Measurements from ENCODE around the gene NRCAM.
A peak's percentile ranks its signal among the peaks of the same experiment; 100 is the strongest.

The NRCAM gene

DNA sequence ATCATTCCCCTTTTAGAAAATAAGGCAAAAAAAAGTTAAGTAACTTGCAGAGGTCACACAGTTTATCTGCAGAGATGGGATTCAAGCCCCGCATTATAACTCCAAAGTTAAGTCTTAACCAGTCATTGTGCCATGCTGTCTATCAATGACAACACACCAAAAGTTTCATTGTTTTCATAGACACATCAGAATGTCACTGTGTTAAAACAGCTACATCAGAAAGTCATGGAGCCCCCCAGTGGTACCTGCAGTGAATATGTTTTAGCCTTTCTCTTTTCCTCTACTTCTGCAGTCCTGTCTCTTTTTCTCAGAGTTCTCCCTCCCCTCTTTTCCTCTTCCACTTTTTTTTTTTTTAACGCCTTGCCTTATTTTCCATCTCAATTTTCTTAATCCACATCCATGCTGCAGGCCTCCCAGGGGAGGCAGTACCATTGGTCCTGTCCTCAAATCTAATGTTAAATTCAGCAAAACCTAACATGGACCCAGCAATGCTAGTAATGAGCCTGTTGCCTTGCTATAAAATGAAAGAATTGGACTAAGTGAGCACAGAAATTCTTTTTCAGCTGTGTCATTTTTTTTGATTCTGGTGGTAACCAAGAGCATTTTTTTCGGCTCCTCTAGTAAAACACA lies 3.8 kb upstream of the NRCAM start:
- DNase-seq, result peak; percentile 4 to 50

DNA sequence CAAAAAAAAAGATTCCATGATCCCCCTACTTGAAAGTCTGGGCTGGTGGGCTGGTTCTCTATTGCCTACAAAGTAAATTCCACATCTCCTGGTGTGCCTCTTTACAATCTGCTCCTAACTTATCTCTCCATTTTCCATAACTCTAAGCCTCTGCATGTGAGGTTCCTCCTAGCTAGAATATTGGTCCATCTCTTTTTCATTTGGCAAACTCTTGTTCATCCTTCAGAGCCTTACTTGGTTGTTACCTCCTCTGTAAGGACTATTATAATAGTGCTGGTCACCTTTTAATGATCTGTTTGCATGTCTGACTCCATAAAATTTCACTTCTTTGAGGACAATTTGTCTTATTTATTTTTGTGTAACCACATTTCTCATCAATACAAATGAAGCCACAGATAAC lies 1.6 kb upstream of the NRCAM start:
- DNase-seq, result no peak

DNA sequence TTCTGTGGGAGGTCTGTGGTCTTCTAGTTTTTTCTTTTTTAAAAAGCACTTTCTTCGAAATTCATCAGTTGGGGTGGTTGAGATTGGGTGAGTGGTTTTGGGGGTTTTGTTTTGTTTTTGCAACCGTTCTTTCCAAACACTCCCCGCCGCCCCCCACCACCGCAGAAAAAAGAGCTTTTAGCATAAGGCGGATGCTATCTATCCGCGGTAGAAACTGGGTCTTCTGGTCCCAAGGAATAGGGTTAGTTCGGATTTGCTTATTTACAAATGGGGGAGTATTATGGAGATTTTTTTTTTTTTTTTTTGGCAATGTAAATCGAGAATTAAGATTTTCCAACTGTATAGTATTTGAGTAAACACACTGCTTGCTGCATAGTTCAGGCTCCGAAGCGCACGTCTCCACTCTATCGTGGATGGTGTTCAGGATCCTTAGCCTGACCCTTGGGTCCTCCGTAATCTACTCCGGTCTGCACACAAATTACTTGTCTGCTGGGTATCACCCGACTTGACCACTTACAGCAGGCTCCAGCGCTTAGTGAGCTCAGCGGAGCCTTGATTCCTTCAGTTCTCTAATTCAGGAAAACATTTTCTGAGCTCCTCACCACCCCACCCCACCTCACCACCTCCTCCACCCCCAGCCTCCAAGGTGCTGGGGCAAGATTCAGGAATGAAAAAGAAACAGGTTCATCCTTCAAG lies 757 bp upstream of the NRCAM start:
- DNase-seq, result no peak

DNA sequence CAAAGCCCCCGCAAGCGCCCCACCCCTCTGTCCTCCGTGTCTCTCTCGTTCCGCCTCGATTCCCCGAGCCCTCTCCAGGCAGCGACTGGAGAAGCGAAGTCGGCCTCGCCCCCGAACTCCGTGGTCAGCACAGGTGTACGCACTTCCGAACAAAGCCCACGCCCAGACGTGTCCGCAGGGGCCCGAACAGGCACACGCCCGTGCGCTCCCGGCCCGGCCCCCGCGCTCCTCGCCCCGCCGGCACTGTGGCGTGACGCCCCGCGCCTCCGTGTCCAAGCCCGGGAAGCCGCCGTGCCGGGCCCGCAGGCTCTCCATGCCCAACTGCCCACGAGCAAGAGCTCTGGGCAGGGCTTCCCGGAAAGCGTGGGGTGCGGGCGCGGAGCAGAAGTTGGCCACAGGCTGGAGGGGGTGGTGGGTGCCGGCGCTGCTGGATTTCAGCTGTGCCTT lies 662 bp downstream of the NRCAM start:
- no peak for DNase-seq

DNA sequence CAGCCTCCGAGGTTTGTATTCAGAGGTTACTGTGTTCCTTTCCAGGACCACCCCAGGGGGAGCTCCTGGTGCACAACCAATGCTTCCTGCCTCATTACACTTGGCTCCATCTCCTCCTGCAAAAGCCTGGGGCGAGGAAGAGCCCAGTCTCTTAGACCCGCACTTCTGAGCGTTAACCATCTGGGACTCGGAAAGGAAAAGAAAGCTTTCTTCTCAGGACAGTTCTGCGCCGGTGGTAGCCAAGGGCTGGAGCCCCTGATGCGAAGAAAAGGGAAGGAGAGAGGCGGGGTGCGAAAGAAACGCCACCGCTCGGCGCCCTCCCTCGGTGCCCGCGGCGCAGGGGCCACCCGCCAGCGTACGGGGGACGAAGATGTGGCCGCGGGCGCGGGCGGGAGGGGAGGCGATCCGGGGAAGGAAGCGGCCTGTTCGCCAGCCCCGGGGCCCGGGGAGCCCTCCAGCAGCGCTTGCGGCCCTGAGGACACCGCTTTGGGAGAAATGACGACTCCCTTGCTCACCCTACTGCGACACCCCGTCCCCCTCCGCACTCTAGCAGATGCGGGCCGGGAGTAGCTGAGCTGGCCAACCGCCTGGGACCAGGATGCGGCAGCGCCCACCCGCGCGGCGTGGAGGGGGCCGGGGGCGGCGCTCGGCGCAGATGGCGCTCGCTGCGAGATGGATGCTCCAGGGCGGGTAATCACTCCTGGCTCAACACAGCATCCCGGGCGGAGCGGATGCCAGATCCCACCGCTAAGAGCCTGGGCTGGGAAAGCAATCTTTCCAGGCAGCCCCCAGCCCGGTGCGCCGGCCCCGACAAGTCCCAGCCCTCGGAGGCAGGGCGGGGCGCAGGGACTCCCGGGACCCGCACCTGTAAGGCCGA lies 1.3 kb downstream of the NRCAM start:
- DNase-seq, result peak; percentile 33 to 48

DNA sequence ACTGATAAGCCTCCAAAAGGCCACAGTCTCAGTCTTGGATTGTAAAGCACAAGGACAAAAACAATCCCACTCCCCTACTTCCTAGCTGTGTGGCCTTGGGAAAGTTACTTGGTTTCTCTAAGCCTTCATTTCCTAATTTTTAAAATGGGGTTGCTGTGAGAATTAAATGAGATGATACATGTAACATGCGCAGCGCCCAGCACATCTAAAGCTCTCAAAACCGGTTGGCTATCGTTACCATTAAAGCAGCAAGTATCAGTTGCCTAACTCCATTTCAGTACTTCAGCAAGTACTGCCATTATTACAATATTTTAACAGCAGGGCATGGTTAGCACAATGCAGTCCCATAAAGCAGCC lies 1.9 kb downstream of the NRCAM start:
- DNase-seq, result no peak

DNA sequence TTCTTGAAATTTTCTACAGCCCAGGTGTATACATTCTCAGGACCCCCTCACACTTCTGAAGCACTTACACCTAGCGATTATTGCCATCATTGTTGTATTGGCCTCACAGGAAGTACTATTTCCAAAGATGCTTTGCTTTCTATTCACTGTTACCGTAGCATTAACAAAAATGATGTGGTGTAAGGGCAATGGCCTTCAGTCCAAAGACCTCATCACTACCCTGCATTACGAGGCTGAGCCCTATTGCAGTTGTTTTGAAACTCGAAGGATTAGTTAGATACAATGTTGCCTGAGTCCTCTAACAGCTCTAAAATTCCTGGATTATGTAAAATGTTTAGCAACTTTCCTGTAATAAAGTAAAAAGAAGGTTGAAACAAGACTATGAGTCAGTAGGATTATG lies 2.9 kb downstream of the NRCAM start:
- DNase-seq, result no peak

DNA sequence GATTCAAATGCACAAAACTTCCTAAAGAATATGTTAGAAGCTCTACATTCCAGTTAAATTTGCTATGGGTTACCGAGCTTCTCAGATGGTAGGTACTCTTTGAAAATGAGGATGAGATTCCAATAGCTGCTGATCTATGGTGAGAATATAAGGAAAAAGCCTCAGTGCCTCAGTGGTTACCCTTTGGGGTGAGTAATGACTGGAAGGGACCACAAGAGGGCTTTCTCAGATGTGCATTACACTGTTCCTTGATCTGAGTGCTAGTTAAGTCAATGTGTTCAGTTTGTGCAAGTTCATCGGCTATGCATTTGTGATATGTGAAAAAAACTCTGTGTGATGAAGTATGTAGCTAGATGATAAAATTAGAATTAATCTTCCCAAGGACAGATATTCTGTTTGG lies 3.5 kb downstream of the NRCAM start:
- DNase-seq, result no peak

DNA sequence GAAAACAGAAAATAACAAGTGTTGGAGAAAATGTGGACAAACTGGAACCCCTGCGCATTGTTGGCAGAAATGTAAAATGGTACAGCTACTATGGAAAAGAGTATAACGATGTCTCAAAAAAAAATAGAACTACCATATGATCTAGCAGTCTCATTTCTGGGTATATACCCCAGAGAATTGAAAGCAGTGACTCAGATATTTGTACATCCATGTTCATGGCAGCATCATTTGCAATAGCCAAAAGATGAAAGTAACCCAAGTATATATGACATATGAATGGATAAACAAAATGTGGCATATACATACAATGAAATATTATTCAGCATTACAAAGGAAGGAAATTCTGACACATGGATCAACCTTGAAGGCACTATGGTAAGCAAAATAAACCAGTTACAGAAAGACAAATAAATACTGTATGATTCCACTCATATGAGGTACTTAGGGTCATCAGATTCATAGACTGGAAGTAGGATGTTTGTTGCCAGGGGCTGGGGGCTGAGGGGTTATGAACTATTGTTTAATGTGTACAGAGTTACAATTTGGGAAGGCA lies 4.9 kb downstream of the NRCAM start:
- DNase-seq, result no peak

DNA sequence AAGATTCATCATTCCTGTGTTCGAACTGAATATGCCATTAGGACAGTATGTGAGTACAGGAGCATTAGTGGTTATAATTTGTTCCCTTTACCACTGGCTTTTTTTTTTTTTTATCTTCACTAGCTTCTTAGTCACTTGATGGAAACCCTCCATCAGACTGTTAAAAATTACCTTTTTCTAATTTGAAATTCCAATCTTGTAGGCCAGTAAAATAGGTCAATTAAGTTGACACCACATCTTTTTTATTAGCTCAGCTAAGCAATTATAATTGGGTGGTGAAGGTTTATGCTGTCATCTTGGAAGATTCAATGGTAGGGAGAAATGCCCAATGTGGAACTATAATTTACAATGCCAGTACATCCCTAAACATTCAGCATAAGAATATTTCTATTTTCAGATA lies 6.1 kb downstream of the NRCAM start:
- no peak for DNase-seq

DNA sequence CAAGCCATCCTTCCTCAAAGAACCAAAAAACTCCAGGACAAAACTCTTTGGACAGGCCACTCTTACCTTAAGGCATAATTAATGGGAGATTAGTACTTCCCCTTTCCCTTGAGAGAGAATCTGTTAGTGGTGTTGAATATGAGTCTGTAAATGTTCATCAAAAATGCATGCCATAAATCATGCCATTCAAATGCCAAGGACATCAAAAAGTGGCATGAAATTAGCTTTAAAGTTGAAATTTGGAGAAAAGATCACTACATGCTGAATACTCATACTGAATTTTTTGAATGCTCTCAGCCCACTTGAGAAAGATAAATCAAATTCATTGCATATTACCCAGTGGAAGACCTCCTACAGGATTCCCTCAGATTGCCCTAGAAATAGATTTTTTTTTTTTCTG lies 6.7 kb downstream of the NRCAM start:
- no peak for DNase-seq

DNA sequence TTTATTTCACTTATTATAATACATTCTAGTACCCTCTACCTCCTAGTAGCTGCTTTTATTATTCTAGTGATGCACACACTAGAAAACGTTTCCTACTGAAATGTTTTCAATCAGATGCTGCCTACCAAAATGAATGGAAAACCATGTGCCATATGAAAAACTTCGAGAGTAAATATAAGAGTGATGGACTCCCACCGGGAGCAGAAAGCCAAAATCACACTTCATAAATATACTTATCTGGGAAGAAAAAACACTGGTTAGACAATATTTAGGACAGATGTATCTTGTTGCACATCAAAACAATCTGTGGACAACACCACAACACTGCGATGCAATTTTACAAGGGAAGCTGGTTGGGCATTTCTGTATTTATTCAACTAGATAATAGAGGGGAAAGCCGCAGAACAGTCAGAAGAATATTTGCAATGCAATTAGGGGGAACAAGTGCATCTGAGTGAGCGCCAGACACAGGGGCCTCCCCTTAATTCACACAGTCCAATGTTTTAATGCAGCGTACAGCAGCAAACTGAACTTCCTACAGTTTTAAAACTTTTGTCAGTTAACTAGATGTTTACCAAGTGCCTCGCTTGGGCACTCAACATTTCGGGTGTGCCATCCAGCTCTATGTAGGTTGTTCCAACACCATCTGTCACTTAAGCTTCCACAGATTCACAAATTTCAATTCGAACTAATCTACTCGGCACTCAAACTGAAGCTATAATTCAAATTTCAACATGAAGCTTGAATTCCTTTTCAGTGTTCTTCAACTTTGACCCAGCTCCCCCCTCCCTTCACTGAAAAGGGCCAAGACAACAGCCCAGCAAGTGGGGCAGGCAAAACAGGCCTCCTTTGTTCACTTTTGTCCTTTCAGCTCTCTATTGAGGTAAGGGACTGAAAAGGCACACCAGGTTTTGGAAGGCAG lies 7.4 kb downstream of the NRCAM start:
- no peak for DNase-seq

DNA sequence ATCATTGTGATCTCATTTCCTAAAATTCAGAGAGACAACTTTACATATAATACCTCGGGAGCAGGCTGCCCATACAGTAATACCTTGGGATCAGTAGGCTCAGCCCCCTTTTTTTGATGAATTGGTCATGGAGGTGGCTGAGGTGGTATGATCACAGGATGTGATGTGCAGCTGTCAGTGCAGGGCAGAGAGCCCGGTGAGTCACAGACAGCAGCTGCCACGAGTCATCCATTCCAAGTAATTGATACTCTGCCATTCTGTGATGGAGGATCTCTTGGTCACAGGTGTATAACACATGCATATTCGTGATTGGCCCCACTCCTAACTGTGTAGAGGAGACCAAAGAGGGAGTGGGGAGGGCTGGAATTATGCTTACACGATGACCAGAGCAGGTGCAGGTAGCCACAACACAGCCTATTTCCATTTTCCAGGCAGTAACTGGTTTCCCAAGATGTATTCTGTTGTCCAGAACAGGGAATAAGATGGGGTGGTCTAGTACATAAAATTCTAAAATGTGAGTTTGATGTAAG lies 14.1 kb downstream of the NRCAM start:
- DNase-seq, result no peak

DNA sequence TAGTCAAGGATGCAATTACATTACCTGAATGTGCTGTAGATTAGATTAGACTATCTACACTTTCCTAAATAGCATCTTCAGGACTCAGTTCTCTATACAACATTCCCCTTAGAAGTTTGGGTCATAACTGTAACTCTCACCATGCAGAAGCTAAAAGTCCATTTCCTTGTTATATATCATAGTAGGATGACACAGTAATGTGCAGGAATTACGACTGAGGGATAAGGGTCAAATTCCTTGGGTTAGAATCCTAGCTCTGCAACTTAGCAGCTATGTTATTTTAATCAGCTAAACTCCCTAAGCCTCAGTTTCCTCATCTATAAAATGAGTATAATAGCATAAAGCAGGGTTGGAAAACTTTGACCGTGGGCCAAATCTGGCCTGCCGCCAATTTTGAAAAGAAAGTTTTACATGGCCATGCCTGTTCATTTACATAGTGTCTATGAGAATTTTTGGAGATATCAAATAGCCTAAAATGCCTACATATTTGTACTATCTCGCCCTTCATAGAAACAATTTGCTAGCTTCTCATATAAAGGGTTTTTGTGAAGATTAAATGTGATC lies 14.8 kb downstream of the NRCAM start:
- no peak for DNase-seq

DNA sequence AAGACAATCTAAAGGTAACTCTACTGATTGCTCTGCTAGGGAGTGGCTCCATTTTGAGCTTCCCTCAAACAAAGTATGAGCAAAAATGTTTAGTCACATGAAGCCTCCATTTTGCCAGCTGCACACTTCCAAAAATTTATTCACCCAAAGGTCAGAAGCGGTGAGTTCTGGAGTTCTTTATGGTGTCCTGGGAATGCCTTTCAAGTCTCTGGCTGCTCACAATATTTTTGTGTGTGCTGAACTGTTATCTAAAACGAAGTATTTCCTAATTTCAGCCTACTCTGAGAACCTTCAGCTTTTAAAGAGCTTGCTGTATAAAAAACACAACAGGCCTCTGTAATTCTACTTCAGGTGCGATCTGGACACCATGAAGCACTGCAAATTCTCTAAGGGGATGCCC lies 15.6 kb downstream of the NRCAM start:
- no peak for DNase-seq

DNA sequence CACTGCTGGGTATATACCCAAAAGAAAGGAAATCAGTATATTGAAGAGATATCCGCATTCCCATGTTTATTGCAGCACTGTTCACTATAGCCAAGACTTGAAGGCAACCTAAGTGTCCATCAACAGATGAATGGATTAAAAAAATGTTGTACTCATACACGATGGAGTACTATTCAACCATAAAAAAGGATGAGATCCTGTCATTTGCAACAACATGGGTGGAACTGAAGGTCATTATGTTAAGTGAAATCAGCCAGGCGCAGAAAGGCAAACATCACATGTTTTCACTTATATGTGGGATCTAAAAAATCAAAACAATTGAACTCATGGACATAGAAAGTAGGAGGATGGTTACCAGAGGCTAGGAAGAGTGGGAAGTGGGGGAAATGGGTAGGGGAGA lies 19.3 kb downstream of the NRCAM start:
- no peak for DNase-seq

DNA sequence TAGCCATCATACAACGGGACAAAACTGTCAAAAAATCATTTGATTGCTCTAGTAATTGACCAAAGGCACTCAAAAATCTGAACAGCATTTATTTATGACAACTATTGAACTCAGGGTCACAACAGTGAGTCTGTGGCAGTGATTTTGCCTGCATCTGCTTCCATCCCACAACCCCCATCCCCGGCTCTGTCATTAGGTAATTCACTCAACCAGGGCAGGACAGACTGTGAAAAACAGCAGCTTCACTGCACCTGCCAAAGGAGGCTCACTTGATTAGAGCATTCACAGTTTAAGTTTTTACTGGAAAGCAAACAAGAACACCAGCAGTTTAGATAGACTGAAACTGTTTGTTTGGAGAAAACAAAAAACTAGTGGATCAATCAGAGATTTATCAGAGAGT lies 22.2 kb downstream of the NRCAM start:
- DNase-seq, result no peak

DNA sequence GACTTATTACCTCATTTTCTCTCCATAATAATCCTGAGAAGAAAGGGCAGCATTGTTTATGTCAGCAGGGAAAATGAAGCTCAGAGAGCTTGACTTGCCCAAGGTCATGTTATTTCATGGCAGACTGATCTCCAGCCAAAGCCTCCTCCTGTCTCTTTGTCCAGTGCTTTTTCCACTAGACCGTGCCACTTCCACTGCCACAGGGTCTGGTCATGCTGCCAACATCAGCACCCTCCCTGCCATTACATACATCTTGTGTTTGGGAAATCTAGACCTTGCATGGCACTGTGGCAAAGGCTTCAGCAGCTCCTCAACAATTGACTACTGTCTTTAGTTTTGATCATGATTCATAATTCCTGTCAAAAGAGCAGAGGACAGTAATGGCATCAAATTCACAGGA lies 25.1 kb downstream of the NRCAM start:
- no peak for DNase-seq

DNA sequence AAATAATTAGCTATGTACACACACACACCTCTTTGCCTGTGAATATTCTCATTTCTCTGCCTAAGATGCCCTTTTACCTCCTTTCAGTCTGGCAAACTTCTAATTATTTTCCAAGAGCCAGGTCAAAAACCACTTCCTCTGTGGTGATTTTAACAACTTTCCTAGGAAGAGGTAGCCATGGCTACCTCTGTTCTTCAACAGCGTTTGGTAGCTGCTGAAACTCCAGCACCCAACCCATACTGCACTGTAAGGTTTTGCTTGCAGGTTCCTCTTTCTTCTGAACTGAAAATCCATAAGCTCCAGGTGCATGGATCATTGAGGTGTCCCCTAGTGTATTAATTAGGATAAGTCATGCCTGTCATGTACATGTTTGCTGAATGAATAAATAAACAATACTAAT lies 25.6 kb downstream of the NRCAM start:
- no peak for DNase-seq

DNA sequence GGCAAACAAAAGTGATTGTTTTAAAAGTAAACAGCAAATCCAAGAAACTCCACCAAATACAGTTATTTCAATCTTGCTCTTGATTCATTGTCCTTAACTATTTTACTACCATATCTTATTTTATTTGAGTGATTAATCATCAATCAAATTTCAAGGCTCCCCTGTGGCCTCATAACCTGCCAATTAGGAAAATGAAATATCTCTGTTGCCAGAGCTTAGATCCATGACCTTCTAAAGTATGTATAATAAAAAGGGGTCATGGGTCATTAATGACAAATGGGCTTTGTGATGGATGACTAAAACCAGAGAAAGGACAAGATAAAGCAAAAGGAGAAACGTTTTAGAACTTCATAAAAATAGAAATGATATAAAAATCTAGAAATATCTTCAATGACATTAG lies 28.5 kb downstream of the NRCAM start:
- no peak for DNase-seq

DNA sequence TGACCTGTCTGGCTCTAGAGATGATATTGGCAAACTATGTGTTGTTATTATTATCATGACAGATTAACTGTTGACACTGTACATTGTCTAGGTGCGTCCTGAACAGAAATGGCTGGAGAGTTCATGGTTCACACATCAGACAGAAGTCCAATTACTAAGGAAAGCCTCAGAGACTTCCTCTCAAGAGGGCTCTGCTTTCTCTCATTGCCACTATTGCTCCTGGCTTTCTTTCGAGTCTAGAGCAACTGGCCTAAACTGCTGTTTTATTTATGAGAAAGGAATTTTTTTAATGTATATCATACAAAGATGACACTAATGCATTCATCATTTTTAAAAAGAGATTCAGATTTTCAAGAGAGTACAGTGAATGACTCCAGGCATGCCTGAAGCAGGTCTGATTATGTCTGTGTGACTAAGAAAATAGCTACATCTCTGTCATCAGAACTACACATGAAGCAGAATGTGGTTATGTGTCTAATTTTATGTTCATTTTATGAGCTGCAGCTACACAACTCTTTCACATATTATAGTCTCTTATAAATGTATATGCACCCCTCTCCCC lies 30.4 kb downstream of the NRCAM start:
- DNase-seq, result no peak

DNA sequence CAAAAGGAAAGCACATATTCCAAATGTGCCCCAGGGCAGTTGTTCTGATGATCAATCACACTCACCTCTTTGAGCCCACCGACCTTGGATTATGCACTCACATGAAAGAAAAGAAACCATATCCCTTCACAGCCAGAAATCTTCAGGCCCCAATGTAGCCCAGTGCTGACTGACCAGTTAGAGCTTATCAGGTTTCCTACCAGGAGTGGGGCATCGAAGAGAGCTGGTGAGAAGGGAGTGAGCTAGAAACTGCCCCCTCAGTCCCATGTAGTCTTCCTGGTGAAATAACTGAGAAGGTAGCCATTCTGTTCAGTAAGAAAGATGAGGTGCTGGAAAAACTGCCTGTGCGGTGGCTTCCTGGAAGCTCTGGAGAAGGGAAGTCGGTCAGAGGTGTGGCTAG lies 32.2 kb downstream of the NRCAM start:
- DNase-seq, result no peak
